AG20443 (cell line): ENCODE measurements around the gene KCP.

Source experiments
- DNase-seq: peaks from one replicate; pipeline ENCODE4 v3.0.0; 2012; ENCODE audit warnings: low spot score, mixed read lengths

KCP gene

DNA sequence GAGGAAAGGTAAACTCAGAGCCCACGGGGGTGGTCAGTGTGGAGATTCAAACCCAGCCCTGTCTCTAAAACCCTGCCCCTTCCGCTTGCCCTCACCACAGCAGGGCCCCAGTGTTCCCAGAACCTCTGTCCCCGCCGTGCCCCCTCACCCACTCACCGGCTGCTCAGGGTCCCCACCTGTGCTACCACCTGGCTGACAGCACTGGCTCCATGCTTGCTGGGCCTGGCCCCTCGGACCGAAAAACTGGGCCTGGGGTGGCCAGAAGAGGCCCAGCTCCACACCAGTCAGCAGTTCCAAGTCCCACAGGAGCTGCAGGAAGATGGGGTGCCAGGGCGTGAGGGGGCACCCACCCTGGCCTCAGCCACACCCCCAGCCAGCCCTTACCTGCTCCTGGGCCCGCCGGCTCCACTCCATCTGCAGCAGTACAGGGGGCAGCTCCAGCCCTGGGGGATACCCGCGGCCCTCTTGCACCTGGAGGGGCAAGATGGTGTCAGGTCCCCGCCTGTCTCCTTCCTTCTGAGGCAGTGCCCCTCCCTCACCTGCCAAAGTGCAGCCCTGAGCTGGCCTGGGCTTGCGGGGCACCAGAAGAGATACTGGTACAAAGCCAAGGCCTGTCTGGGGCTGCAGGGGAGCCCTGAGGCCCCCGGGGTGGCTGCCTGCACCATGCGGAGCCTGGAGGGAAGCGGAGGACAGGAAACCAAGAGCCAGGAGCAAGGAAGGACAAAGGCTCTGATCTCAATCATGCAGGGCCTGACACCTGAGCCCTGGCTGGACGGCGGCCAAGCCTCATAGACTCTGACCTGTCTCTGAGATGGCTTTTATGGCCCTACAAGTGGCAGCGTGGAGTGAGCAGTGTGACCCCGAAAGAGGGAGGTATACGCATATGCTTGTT, 36.1 kb downstream of the KCP start:
- DNase-seq = no peak

- no peak for DNase-seq
These were observed 37.3 kb downstream of the KCP start for GRCh38 chr7:128873234-128873633.

DNA sequence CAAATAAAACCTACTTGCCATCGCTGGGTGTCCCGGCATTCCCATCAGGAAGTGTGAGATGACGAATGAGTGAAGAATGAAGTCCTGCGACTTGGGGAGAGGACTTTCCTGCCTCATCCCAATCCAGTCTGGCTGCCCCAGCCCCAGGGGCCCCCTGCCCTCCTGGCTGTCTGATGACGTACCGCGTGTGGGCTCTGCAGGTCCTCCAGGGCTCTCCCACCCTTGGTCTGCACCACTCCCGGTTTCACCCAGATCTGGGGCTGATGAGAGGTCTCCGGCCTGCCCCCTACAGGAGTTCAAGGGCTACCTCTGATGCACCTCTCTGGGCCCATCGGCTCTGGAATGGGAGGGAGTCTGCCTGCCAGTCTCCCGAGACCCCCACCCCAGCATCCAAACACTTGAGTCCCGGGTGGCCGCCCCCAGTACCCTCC, 38.1 kb downstream of the KCP start:
- no peak for DNase-seq

DNA sequence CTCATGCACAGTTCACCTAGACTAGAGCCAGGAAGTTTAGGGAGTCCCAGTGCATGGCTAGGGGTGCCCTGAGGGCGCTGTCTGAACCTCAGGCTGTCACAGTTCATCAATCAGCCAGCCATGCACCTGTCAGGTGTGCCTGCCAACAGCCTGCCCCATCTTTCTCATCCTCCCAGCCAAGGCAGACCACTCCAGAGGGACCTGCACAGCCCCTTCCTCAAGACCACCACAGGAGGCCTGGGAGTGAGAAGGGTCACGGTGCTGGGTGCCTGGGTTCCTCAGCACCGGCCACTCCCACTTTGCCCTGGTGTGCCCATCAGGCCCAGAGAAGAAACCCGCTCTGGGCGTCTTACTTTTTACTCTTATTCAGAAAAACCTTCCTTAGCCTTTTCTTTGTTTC, 39.5 kb downstream of the KCP start:
- DNase-seq = no peak

- no peak for DNase-seq
These were observed 40.6 kb downstream of the KCP start for GRCh38 chr7:128869944-128870285.

DNA sequence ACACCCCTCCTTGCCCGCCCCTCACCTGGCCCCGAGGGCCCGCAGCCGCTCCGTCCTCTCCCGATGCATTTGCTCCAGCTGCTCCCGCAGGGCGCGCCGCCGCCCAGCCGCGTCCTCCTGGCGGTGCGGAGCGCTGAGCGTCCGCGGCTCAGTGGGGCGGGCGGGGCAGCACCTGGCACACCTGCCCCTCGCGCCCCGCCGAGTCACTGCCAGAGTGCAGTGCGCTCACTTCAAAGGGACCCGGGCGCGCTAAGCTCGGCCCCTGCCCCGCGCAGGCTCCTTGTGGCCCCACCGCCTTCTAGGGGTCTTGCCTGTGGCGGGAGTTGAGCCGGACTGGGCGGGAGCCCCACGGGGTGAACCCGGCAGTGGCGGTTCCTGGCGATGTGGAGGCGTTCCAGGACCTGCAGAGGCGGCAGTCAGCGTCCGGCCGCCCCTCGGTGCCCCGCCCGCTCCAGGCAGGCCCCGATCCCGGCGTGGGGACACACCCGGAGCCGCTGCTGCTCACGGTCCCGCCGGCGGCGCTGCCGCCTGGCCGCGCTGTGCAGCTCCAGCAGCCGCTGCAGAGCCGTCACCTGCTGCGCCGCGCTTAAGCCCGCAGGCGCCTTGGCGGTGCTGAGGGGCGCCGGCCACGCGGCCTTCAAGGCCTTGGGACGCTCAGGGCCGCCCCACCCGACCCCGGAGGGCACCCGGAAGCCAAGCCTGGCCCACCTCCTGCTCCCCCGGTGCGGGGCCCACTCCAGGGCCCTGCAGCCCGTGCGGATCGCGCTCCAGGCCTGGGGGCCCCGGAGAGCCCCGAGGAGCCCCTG, 41.2 kb downstream of the KCP start:
- DNase-seq = peak; percentile 78

DNA sequence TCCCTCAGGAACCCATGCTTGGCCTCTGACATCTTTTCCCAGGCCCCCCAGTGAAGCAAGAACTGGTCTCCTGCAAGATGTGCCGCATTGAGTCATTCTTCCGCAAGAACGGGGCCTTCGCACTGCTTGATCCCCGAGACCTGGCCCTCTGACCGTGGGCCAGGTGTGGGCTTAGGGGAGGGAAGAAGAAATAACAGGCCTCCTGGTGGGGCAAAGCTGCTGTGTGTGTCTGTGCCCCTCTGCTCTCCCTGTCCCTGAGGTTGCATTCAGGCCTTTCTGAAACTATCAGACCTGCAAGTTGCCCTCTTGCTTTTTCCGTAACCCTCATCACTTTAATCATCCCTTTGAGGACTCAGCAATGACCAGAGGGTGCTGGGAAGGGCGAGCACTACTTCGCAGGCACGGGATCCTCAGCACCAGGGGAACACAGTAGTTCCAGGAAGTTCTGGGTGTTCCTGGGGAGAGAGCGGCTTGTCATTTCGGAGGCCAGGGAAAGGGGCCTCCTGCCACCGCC, 41.8 kb downstream of the KCP start:
- DNase-seq = no peak

- no peak for DNase-seq
These were observed 42.5 kb downstream of the KCP start for GRCh38 chr7:128867842-128868623.

DNA sequence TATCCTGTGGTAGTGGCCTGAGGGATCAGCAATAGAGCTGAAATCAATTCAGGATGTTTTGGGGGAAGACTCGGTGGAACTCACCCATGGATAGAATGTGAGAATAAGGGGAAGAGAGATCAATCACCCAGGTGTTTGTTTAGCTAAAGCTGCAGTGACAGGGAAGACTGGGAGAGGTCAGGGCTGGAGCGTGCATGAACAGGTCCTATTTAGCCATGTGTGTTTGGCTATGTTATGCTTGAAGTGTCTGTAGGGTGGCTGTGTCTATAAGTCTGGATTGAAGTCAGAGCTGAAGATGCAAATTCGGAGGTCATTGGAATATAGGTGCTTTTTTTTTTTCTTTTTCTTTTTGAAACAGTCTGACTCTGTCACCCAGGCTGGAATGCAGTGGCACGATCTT, 43.3 kb downstream of the KCP start:
- no peak for DNase-seq

DNA sequence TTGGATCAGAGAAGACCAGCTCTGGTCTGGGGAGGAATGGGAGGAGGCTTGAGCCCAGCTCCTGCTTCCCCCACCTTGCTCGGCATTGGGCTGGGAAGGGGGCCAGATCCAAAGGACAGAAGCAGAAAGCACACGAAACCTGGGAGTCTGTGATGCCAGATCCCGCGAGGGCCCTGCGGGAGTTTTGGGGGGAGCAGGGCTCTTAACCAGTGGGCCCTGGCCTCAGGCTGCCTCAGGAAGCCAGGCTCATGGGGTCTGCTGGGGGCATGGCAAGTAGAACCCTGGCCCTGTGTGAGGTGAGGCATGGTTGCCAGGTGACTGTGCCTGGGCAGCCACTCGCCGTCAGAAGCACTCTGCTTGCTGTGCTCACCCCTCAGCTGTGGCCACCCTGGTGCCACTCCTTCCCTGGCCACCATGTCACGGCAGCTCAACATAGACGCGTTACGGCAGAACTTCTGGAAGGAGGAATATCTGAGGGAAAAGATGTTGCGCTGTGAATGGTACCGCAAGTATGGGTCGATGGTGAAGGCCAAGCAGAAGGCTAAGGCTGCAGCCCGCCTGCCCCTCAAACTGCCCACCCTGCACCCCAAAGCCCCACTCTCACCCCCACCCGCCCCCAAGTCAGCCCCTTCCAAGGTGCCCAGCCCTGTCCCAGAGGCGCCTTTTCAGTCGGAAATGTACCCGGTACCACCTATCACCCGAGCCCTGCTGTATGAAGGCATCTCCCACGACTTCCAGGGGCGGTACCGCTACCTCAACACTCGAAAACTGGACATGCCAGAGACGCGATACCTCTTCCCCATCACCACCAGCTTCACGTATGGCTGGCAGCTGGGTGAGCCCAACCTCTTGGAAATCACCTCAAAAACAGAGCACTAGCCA, 44.3 kb downstream of the KCP start:
- no peak for DNase-seq

- DNase-seq = no peak
These were observed 45.2 kb downstream of the KCP start for GRCh38 chr7:128865303-128865702.

DNA sequence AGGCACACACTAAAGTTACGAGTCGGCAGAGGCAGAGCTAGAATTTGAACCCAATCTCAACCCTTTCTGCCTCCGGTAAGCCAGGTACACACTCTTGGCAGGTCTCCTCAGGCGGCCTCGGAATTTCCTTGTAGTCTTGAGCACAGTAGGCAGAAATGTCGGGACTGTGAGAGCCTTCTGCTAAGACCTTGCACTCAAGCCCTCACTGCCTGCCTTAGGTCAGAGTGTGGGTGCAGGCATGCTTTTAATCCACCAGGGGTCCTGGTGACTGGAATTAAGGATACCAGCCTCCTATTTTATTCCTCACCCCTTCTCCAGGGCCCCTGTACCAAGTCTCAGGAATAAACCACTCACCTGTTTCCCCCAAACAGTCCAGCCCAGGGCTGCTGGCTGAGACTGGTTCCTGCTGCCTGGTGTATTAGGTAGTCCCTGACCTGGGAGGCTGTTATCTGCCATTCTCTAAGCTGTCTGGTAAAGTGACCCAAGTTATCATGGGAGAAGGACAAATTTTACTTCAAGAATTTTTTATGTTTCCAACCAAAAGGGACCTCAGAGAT, 47.0 kb downstream of the KCP start:
- DNase-seq = peak; percentile 78

DNA sequence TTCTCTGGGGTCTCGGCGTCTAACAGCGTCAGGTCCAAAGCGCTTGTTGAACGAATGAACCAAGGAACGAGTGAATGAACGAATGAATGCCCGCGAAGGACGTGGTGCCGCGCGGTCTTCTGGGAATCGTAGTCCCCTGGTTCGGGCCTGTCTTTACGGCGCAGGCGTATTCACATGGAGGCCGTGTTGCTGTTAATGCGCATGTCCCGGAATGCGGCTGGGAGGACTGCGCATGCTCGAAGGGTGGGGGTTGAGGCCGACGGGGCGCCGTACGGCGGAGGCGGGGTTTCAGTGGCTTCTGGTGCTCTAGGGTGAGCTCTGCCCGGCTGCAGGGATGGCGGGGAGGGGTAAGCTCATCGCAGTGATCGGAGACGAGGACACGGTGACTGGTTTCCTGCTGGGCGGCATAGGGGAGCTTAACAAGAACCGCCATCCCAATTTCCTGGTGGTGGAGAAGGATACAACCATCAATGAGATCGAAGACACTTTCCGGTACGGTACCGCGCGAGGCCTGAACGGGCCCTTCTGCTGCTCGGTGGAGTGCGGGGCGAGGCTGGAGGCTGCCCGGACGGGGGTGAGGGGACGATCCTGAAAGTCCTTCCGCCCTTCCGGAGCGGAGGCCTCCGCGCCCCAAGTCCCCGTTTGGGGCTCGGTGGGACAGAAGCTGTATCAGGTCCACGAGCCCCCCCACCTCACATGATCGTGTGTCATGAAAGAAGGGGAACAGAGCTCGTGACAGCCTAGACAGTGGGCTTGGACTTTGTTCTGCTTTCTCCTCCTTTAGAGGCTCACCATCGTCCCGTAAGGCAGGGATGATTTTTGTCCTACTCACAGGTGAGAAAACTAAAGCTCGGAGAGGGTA, 47.7 kb downstream of the KCP start, which contains the start of gene ATP6V1F:
Gene ATP6V1F, plus strand, starts transcription at position 286 of the 862 bp plus-strand sequence. Its CDS starts 49 bp downstream, at position 335.
- DNase-seq = peak; percentile 100

GRCh38 chr7:128861957-128862570, 48.4 kb downstream of the KCP start:
- DNase-seq = no peak

DNA sequence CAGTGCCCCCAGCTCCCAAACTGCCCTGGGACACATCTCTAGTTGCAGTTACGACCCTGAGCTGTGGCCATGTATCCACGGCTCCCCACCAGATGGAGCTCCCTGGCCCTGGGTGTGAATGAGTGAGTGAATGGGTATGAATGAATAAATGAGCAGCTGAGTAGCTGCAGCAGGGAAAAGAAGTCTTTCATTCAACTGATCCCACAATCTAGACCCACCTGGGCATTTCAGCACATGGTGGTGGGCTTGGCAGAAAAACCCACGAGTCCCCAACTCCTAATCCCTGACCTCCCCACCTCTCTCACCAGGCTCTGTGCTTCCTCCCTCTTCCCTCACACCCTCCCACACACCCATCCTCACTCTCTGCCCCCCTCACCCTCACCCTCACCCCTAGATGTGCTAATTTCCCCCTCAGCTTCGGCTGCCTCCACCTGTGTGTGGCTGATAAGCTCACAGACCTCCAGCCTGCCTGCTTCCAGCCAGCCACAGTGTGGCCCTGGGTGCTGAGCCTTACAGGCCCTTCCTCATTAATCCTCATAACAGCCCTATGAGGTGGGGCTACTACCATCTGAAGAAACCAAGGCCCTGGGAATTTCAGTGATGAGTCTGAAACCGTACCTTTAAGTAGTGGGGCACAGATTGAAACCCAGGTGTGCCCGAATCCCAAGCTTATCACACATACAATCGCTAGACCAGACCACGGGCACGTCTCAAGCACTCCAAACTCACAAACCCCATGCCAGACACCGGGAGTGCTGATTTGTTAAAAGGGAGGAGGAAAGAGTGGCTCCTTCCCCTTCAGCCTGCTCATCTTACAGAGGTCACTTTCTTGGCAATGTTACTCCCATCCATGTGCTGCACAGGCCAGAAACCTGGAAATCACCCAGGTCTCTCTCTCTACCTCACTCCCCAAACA, 50.1 kb downstream of the KCP start:
- peak; percentile 61 for DNase-seq

GRCh38 chr7:128859232-128860157, 51.0 kb downstream of the KCP start:
- no peak for DNase-seq
